ENCODE data around the gene KCNJ18.
A peak's percentile ranks its signal among the peaks of the same experiment; 100 is the strongest.
"Not testable (repeated sequence)": the region's sequence is repeated elsewhere in the genome, so short reads cannot be mapped to it uniquely, and the experiment has no call there.

The KCNJ18 gene

DNA sequence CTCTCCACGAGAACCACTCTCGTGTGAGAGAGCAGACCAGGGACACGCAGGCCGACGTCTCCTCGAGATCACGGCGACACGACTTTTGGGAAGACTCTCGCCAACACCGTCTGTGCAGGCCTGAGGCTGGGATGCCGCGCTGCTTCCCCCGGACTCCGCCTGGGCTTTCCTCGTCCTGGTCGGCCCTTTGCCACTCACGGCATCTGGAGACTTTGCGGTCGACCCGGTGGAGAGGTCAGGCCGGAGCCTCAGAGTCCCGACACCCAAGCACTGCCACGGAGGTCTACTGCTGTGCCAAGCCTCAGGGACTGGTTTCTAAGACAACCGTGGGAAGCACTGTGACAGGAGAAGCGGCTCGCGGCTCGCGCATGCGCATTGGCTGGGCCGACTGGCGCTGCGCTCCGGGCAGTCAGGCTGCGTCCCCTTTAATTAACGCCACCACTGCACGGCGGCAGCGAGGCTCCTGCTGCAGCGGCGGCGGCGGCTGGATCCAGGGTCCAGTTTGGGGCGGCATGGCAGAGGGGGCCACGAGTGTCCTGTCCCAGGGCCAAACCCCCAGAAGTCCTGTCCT, 9.1 kb upstream of the KCNJ18 start:
- not testable (repeated sequence) for H3K4me3 ChIP-seq, H3K27ac ChIP-seq

DNA sequence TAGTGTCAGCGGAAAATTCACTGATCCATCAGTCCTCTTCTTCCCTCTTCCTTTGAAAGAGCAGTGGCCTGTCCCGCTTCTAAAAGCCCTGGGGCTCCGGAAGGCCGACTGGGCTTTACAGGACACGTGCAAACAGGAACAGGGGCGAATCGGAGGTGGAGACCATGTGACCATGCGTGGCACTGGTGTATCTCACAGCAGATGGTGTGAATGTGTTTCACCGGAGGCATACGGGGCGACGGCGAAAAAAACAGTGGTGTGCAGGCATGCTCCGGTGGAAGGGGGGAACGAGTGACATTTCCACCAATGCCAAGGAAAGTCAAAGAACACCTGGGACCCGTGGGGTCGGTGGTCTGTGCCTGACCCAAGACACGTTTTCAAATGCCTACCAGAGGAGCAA, 8.4 kb upstream of the KCNJ18 start:
- not testable (repeated sequence) for H3K4me3 ChIP-seq, H3K27ac ChIP-seq

DNA sequence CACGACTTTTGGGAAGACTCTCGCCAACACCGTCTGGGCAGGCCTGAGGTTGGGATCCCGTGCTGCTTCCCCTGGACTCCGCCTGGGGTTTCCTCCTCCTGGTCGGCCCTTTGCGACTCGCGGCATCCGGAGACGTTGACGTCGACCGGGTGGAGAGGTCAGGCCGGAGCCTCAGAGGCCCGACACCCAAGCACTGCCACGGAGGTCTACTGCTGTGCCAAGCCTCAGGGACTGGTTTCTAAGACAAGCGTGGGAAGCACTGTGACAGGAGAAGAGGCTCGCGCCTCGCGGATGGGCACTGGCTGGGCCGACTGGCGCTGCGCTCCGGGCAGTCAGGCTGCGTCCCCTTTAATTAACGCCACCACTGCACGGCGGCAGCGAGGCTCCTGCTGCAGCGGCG, 7.9 kb upstream of the KCNJ18 start:
- not testable (repeated sequence) for H3K4me3 ChIP-seq, H3K27ac ChIP-seq

DNA sequence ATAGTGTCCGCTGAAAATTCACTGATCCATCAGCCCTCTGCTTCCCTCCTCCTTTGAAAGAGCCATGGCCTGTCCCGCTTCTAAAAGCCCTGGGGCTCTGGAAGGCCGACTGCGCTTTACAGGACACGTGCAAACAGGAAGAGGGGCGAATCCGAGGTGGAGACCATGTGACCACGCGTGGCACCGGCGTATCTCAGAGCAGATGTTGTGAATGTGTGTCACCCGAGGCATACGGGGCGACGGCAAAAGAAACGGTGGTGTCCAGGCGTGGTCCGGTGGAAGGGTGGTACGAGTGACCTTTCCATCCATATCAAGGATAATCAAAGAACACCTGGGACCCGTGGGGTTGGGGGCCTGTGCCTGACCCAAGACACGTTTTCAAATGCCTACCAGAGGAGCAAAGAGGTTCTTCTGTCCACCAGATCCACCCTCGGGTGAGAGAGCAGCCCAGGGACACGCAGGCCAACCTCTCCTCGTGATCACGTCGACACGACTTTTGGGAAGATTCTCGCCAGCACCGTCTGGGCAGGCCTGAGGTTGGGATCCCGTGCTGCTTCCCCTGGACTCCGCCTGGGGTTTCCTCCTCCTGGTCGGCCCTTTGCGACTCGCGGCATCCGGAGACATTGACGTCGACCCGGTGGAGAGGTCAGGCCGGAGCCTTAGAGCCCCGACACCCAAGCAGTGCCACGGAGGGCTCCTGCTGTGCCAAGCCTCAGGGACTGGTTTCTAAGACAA, 7.1 kb upstream of the KCNJ18 start:
- not testable (repeated sequence) for H3K27ac ChIP-seq, H3K4me3 ChIP-seq

DNA sequence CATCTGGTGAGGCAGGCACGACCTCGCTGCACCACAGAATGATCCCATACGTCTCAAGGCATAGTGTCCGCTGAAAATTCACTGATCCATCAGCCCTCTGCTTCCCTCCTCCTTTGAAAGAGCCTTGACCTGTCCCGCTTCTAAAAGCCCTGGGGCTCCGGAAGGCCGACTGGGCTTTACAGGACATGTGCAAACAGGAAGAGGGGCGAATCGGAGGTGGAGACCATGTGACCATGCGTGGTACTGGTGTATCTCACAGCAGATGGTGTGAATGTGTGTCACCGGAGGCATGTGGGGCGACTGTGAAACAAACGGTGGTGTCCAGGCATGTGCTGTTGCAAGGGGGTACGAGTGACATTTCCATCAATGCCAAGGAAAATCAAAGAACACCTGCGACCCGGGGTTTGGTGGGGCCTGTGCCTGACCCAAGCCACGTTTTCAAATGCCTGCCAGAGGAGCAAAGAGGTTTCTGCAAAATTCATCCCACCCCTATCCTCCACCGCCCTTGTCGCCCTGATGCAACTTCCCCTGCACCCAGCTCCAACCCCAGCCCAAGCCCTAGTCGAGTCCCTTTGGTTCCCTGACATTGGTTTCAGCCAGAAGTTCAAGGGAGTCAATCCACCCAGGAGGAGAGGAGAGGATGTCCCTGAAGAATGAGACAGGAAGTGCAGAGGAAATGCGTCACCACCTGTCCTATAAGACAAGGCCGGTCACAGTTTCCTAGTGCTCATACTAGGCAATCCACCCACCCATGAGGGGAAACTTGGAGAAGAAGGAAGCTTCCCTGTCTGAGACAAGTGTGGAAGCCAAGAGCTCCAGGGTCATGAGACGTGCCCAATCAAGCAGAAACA, 5.9 kb upstream of the KCNJ18 start:
- H3K27ac ChIP-seq = no peak overlapping the region
- no peak overlapping the region for H3K4me3 ChIP-seq

DNA sequence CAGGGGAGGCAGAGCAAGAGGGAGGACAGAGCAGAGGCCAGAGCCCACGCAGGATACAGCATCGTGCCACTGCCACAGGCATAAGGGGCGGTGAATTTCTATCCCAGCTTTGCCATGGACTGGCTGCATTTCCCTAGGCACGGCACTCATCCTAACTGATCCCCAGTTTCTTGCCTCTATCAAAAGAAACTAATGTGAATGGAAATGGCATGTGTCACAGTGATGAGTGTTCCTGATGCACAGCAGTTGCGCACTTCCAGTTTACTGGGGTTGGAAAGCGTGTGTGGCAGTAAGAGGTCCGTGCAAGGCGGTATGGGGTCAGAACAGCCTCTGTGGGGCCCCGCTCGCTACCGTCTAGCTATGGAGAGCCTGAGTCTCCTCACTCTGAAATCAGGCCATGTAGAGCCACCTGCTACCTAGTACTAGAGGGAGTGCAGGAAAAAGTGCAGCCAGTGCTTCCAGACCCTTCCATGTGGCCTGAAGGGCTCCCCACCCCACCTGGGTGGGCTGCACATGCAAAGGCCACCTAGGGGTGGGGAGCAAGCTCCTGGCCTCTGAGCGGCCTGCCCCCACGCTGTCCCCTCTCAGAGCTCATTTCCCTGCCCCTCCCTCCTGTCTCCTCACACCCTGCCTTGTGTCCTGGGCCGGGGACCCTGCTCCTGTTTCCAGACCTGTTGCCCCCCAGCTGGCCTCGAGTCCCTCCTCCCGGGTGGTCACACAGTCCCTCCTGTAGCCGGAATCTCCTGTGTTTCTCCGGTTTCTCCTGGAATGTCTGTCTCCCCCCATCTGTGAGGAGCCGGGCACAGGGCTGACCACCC, 5.0 kb upstream of the KCNJ18 start:
- Histone ChIP-seq H3K27ac (no peak overlapping the region), H3K4me3 (no peak overlapping the region)

DNA sequence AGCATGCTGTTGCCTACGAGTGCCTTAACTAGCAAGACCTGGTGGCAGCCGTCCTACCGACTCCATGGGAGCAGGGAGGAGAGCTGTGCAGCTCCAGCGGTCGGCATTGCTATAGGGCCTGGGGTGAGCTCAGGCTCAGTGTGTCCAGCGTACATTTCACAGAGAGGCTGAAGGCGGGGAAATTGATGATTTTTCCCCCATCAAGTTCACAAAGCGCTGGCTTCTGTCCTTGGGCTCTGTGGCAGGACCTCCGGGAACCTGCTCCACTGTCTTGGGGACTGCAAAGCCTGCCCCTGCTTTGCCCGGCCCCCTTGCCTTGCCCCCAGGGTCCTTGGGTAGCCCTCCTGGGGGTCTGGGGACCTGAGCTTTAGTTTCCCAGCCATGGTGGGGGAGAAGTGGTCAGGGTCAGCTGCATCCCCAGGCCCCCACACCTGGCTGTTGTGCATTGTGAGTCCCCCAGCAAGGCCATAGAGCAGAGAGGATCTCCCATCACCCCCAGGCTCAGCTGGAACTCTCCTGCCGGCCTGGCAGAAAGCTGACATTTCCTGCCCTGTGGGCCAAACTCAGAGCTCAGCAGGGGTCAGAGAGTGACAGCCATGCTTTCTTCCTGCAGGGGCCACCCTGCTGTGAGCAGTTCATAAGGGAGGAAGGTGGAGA, 3.9 kb upstream of the KCNJ18 start:
- H3K4me3 ChIP-seq = no peak overlapping the region

DNA sequence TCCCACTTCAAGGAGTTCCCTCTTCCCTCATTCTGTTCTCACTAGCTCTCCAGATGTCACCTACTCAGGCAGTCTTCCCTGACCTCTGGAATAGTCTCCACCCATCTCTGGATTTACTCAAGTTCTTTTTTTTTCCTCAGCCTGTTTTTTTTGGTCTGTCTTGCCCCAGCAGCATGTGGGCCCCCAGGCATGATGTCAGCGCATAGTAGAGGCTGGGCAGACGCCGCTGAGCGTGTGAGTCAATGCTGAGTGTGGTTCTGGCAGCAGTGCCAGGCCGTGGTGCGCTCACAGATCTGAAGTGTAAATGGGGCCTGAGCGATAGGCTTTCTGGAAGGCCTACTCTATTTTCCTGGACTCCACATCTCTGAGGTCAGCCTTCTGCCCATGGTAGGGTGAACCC, 2.7 kb upstream of the KCNJ18 start:
- Histone ChIP-seq H3K27ac (peak overlapping the region in 2 of 21 experiments; percentile 16 to 73), H3K4me3 (no peak overlapping the region)

More for the DNA sequence above, 3.9 kb upstream of the KCNJ18 start:
- no peak overlapping the region for H3K27ac ChIP-seq

DNA sequence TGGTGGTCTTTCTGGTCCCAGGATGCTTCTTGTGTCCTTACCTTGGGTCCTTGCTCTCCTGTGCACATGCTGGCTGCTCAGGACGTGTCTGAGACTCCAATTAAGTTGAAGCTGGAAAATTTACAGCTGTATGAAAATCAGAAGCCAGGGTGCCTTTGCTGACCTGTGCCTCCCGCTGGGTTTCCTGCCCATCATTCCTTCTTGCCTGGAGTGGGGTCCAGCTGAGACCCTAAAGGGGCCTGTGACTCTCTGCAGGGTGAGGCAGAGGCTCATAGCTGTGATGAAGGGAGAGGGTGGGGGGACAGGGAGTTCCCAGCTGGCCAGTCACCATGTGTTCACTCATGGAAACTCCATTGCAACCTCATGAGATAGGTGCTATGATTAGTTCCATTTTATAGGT, 1.5 kb upstream of the KCNJ18 start:
- H3K27ac ChIP-seq, H3K4me3 ChIP-seq: not testable (repeated sequence)

DNA sequence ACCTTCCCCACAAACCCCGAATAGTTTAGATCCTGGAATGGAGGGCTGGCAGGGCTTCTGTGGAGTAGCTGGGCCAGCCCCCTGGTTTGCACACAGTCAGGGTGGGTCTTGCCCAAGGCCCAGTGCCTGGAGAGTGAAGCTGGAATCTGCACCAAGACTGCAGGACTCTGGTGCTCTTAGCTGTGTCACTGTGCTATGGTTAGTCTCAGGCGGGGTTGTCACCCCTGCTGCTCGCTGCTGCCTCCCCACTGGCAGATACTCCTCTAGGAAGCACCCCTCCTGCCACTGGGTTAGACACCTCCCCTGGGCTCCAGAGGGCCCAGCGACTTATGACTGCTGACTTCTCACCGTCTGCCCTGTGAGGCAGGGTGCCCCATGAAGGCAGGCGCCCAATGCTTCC, 842 bp upstream of the KCNJ18 start:
- H3K4me3 ChIP-seq, H3K27ac ChIP-seq: not testable (repeated sequence)

DNA sequence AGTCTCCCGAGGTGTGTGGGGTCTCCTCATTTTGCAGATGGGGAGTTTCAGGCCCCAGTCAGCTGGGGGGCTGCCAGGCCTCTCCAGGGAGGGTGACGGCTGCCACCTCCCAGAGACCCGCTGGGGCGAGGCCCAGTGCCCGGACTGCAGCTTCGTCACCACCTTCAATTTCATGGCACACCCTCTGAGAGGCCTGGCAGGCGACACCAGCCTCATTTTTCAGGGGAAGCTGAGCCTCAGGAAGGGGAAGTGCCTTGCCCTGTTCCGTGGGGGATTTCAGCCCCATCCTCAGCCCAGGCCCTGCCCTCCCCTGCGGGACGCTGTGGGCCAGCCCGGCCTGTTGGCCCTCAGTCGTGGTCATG, 362 bp downstream of the KCNJ18 start:
- not testable (repeated sequence) for H3K4me3 ChIP-seq, H3K27ac ChIP-seq

DNA sequence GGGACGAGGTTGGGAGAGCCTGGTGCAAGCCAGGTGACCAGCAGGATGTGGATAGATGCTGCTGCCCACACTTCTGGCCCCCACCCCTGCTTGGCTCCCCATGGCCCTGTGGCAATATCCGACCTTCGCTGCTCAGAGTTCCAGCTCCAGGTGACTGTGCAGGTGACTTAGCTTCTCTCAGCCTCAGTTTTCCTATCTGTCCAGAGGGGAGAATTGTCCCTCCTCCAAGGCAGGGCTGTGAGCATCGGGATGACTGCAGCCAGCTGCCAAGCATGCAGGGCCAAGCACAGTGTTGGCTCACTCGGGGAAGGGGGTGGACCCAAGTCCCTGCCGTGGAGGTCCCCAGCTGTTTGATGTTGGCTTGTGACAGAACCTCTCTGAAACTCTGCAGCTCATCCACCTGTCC, 1.1 kb downstream of the KCNJ18 start:
- H3K4me3 ChIP-seq, H3K27ac ChIP-seq: not testable (repeated sequence)

DNA sequence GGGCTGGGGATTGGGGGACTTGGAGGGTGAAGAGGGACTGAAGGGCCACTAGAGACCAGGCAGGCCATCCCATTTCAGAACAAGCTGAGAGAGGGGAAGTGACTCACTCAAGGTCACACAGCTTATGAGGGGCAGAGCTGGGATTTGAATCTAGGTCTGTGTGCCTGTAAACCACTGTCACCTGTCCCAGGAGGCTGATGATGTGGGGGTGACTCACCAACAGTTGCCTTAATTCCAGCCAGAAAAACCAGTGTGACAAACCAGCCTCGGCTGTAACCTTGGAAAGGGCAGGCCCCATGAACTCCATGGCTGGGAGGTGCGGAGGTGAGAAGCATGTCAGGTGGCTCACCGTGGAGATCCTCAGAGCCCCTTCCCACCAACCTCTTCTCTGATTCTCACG, 1.6 kb downstream of the KCNJ18 start:
- not testable (repeated sequence) for H3K4me3 ChIP-seq, H3K27ac ChIP-seq

DNA sequence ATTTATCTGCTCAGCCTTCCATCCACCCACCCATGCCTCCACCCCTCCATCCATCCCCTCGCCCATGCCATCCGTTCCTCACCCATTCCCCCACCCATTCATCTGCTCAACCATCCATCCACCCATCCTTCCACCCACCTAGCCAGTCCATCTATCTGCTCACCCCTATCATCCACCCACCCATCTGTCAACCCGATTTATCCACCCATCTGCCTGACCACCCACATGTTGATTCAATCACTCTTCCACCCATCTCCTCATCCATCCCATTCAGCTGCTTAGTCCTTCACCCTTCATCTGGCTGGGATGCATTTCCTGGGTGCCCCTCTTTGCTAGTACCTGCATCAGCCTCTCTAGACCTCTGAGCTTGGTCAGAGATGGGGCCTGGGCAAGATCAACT, 3.9 kb downstream of the KCNJ18 start:
- not testable (repeated sequence) for H3K4me3 ChIP-seq, H3K27ac ChIP-seq

DNA sequence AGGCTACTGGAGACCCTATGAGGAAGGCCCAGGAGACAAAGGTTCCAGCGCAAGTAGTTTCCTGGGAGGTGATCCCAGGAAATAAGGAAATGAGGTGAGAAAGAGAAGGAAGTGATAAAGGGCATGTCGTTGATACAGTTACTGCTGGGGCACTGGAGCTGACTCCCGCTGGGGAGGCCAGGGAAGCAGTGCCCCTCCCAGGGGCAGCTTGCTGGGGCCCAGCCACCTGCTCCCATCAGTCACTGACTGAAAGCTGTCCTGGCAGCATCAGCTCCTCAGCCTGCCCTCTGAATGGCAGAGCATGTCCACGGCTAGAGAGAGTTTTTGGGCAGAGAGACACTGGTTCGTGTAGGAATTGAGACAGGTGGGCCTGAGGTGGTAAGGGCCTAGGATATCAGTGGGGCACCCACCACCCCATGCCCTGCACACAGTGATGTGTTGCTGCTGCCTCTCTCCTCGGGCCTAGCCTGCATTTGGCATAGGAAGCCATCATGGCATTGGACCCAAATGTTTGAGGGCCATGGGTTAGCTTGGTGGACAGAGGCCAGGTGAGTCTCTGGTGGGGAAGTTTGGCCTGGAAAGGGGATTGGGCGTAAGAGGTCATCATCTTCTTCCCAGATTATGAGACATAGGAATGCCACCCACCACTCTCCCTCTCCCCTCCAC, 4.7 kb downstream of the KCNJ18 start:
- H3K27ac ChIP-seq, H3K4me3 ChIP-seq: not testable (repeated sequence)

DNA sequence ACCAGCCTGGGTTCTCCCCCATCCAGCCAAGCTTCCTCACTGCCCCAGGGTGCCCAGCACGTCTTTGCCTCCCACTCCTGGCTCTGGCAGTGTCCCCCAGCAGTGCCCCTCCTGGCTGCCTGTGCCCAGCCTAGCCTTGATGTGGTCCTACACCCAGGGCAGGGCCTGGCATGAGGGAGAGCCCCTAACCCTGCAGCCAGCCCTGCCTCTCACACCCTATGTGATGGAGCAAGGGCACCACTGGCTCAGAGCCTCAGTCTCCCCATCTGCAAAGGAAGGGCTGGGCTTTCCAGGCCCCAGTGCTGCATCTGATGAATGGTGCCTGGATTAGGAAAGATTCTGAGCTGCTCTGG, 5.2 kb downstream of the KCNJ18 start:
- not testable (repeated sequence) for H3K27ac ChIP-seq, H3K4me3 ChIP-seq

DNA sequence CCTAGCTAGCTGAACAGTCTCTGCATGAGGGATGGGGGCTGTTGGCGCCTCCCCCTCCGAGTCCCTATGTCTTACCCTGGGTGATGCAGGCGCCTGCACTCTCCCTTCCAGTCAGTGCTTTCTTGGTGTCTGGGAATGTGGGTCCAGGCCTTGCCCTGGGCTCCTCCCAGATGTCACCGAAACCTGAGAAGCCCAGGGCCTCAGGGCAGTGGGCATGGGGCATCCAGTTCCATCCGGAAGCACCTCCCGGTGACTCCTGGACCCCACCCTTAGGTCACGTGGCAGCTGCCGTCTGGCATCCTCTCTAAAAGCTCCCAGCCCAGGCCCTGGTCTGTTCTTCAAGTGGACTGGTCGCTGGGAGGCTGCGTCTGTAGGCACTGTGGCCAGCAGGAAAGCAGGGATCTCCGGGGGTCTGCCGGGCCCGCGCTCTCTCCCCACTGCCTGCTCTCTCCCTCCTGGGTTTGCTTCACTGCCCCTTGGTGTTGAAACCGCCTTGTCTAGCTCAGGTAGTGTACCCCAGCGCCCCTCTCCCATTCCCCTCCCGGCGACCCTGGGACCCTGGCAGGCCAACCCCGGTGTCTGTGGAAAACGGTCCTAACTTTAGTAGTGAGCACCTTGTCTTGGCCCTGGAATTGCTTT, 6.2 kb downstream of the KCNJ18 start:
- not testable (repeated sequence) for H3K4me3 ChIP-seq, H3K27ac ChIP-seq

DNA sequence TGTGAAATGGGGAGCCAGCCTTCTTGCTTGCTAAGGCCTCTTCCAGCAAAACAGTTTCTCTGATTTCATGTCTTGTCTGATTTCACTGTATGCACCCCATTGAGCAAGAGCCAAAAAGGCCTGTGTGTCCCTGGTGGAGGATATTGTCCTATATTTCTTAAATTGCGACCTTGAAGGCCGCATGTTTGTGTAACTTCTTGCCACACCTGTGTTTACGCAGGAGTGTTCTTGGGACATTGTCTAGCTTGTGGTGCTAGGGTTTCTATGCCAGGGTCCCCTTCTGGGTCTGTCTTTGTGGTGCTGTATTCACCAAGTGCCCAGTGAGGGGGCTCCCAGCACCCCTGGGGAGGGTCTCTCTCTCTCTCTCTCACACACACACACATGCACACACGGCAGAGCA, 6.8 kb downstream of the KCNJ18 start:
- H3K4me3 ChIP-seq, H3K27ac ChIP-seq: not testable (repeated sequence)

Data from skin epidermis (tissue), 12 donors.